Activated CD4-positive, alpha-beta T cell treated with anti-CD3 and anti-CD28 coated beads, Interleukin-2, amount 50 U/mL, for 24 hours (primary cell): ENCODE data around the gene TMEM132D.
"Not testable (repeated sequence)": the region's sequence is repeated elsewhere in the genome, so short reads cannot be mapped to it uniquely, and the experiment has no call there.

Source experiments
- DNase-seq, 2 donors: peaks; one replicate each; pipeline ENCODE4 v3.0.0-alpha.2; 2020; ENCODE audit warnings: low read depth in 1 of 2, low spot score in 1 of 2

Gene TMEM132D

DNA sequence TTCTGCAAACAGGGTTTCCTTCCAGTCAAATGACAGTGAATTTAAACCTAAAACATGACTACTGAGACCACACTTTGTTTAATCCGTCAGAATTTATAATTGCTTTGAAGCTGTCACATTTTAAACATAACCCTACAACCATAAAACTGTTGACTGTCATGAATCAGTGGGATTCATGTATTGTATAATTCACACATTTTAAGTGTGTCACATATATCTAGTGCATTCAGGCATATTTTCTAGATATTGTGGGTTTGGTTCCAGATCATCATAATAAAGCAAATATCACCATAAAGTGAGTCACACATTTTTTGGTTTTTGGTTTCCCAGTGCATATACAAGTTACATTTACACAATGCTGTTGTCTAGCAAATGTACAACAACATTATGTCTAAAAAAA is 304.4 kb downstream of the TMEM132D start:
- no peak for DNase-seq

DNA sequence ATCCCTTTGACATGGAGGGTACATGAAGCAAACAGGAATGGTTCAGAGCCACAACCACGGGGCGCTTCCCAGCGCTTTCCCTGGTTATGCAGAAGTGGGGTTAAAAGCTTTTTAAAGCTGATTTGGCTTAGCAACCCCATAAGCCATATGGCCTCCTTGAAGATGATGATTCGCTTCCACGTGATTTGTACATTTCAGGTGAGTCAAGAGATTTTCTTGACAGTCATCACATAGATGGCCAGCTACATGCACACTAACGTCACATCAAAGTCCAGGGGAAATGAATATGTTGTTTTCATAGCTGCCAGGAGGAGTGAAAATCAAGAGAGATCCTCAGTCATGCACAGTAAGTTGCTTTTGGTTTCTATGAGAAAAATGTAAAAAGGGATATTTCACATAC is 309.7 kb downstream of the TMEM132D start:
- no peak for DNase-seq

- no peak for DNase-seq
Observed at GRCh38 chr12:129592449-129592848, 311.4 kb downstream of the TMEM132D start.

- DNase-seq, result no peak
Observed at GRCh38 chr12:129589503-129589902, 314.3 kb downstream of the TMEM132D start.

DNA sequence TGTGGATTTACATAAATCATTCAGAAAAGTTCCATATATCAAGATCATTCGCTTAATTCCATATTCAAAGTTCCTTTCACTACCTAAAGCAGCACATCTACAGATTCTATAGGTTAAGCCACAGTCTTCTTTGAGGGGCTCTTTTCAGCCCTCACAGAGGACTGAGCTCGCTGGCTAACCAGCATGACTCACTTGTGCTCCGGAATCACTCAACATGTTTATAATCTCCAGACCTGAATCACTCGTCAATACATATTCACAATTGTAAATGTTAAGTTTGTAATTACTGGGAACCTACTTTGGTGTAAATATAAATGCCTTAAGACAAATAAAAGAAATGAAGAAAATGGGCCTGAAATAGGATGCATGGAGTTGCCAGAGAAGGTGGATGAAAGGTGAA is 315.7 kb downstream of the TMEM132D start:
- no peak for DNase-seq

- DNase-seq, result no peak
Observed at GRCh38 chr12:129585296-129585695, 318.5 kb downstream of the TMEM132D start.

GRCh38 chr12:129579879-129580278 is 323.9 kb downstream of the TMEM132D start:
- DNase-seq, result no peak

DNA sequence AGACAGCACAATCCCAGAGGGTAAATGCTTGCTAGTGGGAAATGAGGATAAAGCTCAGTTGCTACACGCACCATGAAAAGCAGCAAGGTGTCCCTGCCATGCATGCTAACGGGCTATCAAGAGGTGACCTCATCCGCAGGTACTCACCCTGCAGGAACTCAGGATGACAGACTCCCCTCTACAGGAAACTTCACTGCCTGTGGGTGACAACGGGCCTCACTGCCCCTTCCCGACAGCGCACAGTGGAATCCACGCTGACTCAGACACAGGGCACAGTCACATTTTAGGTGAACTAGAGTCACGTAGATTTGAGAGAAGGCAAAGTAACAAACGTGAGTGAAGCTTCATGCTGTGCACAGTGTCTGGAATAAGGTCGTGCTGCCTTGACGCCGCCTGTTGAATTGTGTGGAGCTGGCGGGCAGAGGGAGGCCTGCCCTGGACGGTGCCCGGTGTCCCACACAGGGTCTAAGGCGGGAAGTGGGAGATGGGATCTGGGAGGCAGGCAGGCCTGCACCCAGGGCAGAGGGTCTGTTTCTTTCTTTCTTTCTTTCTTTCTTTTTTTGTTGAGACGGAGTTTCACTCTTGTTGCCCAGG is 331.8 kb downstream of the TMEM132D start:
- DNase-seq, result no peak

DNA sequence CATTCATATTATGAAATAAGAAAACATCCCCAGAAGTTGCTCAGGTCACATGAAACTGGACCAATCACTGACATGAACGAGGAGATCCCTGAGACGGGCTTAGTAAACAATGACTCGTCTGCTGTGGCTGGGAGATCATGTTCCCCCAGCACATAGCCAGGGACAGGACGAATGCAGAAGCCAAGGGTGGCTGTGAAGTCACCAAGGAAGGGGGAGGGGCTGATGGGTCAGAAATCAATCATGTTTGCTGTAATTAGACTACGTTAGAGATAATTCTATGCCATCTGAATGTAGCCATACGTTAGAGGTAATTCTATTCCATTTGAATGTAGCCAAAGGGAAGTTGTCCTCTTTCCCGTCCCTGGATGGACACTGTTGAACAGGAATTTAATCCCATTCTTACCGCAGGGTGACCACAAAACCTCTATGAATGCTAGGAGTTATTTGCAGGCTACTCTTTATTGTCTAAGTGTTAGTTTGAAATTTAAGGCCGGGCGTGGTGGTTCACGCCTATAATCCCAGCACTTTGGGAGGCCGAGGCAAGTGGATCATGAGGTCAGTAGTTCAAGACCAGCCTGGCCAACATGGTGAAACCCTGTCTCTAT is 332.9 kb downstream of the TMEM132D start:
- no peak for DNase-seq

- no peak for DNase-seq
Observed at GRCh38 chr12:129566800-129567199, 337.0 kb downstream of the TMEM132D start.

GRCh38 chr12:129564768-129565167 is 339.1 kb downstream of the TMEM132D start:
- DNase-seq, result no peak

DNA sequence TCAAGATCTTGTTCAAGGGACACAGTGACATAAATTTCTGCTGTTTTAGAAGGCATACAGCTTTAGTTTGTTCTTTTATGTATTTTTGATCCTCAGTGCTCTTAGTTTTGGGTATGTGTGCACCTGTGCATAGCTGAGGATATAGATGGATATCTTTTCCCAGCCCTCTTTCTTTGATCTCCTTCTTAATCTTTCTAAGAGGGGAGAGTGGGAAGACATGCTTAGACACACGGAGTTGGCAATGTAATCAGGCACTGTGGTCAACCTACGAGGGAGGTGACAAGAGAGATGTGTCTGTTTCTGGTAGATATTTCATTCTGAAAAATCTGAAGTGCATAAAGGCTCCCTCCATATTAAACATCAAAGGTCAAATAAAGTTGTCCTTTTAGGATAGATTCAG is 340.6 kb downstream of the TMEM132D start:
- DNase-seq, result no peak

GRCh38 chr12:129561304-129561703 is 342.5 kb downstream of the TMEM132D start:
- DNase-seq, result no peak

DNA sequence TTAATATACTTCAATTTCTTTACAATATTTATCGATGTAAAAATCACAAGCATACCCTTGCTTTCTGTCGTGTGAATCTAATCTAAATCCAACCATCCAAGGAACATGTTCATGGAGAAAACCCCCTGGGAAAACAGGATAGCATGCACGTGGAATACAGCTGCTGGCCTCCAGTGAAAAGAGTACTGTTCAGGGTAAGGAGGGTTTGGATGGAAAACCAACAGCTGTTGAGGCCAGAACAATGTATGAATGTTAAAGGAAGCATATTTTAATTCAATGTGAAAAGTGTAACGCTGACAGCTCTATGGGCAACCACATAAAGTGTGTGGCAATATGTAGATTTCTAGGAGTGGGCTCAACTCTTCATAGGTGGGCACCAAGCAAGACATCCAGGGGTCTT is 344.0 kb downstream of the TMEM132D start:
- DNase-seq, result no peak

DNA sequence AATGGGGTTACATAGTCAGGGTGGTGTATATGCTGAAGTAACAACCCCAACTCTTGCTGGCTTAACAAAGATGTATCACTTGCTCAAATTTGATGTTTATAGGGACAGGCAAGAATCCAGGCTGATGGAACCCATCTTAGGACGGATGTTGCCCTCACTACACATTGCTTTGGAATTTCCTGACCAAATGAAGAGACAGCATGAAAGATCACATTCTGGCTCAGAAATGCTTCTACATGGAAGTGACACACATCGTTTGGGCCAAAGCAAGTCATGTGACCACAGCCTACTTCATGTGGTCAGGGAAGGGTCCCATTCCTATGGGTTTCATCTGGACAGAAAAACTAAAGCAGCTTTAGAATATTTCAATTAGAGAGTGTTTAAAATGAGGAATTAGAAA is 345.8 kb downstream of the TMEM132D start:
- DNase-seq, result no peak

GRCh38 chr12:129556082-129556481 is 347.7 kb downstream of the TMEM132D start:
- no peak for DNase-seq

GRCh38 chr12:129552996-129553750 is 350.7 kb downstream of the TMEM132D start:
- DNase-seq, result no peak

DNA sequence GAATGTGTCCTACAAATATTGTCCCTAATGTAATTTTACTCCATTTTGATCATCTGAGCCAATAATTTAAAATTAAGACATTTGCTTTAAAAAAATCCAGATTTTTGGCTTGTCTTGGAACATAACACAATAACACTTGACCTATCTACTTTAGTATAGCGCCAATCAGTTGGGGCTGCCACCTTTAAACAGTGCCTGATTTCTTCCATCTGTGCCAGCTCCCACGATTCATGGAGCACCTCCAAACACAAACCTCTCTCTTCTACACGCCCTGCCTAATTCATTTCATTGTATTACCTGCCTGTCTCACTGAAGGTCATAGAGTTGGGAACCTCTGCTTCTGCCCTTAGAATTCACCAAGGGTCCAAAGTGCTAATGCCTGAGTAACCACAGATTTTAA is 352.4 kb downstream of the TMEM132D start:
- DNase-seq, result no peak

GRCh38 chr12:129550353-129550752 is 353.5 kb downstream of the TMEM132D start:
- no peak for DNase-seq

GRCh38 chr12:129549656-129550055 is 354.2 kb downstream of the TMEM132D start:
- no peak for DNase-seq

DNA sequence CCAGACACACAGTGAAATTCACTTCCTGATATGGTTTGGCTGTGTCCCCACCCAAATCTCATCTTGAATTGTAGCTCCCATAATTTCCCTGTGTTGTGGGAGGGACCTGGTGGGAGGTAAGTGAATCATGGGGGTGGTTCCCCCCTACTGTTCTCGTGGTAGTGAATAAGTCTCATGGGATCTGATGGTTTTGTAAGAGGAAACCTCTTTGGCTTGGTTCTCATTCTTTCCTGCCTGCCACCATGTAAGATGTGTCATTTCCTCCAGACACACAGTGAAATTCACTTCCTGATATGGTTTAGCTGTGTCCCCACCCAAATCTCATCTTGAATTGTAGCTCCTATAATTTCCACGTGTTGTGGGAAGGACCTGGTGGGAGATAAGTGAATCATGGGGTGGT is 354.8 kb downstream of the TMEM132D start:
- DNase-seq, result not testable (repeated sequence)

- DNase-seq, result no peak
Observed at GRCh38 chr12:129544716-129545115, 359.1 kb downstream of the TMEM132D start.

GRCh38 chr12:129540954-129541353 is 362.9 kb downstream of the TMEM132D start:
- no peak for DNase-seq
